CD4-positive, alpha-beta T cell treated with Interleukin-4 for 1 hour (primary cell): Measurements from ENCODE around the gene DDX52.
"Not testable (repeated sequence)": the region's sequence is repeated elsewhere in the genome, so short reads cannot be mapped to it uniquely, and the experiment has no call there.

ENCODE experiments used
- DNase-seq, 2 donors: peaks; one replicate each; pipeline ENCODE4 v3.0.0-alpha.2; 2020 to 2022

The DDX52 gene

DNA sequence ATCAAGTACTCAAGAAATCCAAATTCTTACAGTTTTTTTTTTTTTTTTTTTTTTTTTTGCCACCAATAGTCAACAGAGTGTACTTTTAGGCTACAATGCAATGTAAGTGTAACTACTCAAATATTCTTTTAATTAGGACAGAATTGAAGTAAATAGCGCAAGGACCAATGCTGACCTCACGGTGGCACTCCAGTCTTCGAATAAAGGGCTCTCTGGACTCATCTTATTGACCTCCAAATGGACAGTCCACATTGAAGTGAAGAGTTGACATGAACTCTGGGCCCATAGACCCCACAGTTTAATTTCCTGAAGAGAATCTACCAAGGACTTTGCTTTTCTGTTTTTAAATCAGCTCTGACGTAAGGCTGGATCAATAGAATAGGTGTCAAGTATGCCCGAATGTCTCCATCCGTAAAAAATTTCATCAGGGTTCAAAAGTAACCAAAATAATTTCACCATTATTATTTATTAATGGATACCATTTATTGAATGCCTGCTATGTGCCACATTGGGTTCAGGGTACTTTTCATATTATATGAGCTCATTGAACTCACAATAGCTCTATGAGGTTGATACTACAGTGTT, 7.3 kb upstream of the DDX52 start:
- DNase-seq = no peak

DNA sequence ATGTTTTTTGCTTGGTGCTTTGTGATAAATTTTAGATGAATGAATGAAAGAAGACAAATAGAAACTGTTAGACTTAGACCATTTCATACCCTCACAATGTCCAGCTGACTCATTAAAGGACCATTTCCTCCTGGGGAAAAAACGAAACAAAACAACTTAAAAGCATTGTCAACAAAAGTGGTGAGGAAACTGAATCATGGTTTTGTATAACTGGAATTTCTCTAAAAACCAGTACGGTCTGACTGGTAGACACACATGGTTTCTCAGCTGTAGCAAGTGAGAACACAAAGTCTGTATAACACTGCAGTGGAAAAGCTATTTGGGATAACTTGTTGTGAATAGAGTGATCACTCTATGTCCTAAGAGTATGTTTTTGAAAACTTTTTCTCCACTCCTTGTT, 5.3 kb upstream of the DDX52 start:
- no peak for DNase-seq

GRCh38 chr17:37647856-37648255, 4.6 kb upstream of the DDX52 start:
- no peak for DNase-seq

DNA sequence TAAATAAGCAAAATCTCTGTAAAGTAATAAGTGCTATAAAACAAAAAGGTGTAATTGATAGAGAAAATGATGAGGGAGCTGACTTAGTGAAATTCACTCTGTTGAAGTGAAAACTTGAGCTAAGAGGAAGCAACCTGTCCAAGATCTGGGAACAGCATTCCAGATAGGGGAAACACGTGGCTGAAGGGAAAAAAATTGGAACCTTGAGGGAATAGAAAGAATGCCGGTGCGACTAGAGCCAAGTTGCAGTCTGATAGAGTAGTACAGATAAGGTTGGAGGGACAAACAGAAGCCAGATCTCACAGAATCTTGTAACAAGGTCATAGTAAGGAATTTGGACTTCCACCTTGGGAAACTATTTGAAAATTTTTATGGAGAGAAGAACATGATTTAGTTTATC, 623 bp upstream of the DDX52 start:
- DNase-seq = no peak

- peak in 1 of 2 donors; percentile 19 for DNase-seq
Observed at GRCh38 chr17:37642681-37643080, 565 bp downstream of the DDX52 start.

GRCh38 chr17:37640015-37640414, 3.2 kb downstream of the DDX52 start:
- DNase-seq = no peak

- DNase-seq = no peak
Observed at GRCh38 chr17:37637956-37638355, 5.3 kb downstream of the DDX52 start.

DNA sequence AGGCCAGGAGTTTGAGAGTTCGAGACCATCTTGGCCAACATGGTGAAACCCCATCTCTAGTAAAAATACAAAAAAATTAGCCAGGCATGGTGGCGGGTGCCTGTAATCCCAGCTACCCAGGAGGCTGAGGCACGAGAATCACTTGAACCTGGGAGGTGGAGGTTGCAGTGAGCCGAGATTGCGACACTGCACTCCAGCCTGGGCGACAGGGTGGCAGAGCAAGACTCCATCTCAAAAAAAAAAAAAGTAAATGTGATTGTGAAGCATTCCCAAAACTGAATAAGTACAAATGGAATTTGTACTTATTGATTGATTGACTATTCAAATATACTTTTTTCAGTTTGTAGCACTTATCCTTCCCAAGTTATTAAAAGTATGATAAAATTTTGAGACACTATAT, 26.8 kb downstream of the DDX52 start:
- DNase-seq = not testable (repeated sequence)

DNA sequence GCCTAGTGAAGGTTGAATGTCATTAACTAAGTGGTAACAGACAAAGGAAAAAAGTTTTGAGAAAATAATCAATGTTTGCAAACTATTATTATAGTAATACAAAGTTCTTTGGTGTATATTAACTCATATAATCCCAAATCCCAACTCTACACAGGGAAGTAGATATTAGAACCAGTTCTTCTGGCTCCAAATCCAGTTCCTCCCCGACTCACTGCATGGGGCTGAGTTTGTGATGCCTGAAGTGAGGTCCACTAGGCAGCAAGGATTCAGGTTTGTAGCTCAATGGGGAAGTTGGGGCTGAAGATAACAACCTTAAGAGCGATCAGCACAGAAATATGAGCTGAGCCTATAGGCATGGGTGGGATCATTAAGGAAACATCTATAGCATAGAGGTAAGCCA, 28.4 kb downstream of the DDX52 start:
- no peak for DNase-seq

GRCh38 chr17:37614391-37614790, 28.9 kb downstream of the DDX52 start:
- DNase-seq = no peak

DNA sequence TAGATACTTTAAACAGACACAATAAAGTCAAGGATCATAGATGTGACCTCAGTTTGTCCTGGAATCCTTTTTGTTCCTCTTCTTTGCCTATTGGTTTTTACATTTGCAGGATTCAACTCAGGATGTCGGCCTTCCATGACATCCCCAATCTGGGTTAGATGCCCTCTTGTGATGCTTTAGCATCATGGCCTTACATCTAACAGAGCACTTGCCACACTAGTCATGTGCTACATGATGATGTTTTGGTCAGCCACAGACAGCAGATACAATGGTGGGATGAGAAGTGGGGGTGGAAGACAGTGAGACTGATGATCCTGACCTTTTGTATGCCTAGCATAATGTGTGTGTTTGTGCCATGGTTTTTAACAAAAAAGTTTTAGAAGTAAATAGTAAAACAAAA, 32.3 kb downstream of the DDX52 start:
- no peak for DNase-seq

DNA sequence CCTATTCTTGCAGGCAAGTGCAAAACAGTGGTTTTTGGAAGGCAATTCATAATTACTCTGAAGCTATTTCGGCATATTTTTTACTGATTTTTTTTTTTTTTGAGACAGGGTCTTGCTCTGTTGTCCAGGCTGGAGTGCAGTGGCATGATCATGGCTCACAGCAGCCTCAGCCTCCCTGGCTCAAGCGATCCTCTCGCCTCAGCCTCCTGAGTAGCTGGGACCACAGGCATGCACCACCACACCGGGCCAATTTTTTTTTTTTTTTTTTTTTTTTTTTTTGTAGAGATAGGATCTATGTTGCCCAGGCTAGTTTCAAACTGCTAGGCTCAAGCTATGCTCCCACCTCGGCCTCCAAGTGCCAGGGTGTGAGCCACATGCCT, 33.2 kb downstream of the DDX52 start:
- DNase-seq = not testable (repeated sequence)

DNA sequence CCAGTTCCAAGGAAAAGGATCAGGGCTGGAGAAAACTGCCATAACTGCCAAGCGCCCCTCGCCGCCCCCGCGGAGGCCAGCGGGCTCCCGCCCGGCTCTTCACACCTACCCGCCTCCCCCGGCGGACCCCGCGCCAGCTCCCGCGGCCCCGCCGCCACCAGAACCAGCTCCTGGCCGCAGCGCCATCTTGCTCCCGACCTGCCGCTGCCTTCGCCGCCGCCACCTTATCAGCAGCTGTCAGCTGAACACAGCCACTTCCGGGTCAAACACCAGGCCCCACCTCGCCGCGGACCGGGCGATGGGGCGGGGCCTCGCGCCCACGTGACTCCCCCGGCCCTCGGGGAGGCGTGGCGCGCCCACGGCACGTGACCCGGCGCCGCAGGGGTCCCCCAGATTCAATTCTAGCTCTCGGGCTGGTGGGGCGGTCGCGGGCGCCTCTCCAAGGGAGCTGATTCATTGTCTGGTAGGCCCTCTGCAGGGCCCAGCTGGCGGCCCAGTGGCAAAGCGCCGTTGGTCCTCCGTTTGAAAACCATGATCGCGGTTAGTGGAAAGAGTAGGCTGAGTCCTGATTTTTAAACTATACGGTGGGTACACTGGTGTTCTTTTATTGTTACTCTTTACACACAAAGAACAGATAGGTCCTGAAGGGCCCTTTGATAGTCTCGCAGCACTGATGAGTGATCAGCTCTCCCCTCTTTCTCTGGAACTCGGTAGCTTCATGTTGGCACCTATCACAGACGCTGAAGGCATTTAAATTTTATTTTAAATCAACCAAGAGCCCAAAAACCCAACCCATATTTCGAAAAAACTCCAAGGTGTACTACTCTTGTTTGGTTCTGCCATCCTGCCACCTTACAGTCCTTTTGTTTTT, 33.8 kb downstream of the DDX52 start, which contains the start of gene SYNRG:
TSS of gene SYNRG (minus strand) at position 249 of the 871 bp plus-strand sequence. CDS start at position 186, 63 bp downstream.
- DNase-seq = peak; percentile 95 to 96

DNA sequence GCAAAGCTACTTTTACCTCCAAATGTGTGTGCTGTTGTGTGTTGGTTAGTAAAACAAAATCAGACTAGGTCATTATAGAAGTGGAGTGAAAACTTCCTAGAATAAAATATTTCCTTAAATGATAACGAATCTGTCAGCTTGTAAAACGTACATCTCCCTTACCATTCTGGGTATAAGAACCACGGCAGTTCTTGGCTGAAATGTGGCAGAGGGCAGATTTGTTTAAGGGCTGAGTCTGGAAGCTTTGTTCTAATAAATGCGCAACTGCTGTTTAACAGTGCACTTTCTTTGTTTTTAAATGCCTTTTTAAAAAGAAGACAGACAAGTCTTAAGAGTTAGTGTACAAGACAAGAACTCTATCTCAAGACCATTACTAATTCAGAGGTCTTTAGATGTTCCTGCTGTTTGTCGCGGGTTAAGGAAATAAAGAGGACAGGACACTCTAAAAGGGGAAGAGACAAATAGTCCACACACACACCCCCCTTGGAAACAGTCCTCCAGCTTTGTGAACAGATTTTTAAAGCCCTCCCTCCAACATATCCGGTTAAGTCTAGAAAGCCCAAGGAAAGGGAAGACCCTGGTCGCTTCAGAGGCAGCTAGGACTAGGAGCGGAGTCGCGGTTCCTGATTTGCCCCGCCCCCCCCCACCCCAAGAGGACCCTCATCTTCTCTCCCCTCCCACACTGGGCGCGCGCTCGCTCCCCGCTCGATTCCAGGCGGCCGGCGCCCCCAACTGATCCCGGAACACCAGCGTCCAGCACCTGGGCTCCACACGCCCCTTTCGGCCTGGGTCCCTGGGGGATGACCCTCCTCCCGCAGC, 34.7 kb downstream of the DDX52 start:
- peak in 1 of 2 donors; percentile 30 for DNase-seq

- peak; percentile 20 to 64 for DNase-seq
Observed at GRCh38 chr17:37607637-37608331, 35.5 kb downstream of the DDX52 start.

DNA sequence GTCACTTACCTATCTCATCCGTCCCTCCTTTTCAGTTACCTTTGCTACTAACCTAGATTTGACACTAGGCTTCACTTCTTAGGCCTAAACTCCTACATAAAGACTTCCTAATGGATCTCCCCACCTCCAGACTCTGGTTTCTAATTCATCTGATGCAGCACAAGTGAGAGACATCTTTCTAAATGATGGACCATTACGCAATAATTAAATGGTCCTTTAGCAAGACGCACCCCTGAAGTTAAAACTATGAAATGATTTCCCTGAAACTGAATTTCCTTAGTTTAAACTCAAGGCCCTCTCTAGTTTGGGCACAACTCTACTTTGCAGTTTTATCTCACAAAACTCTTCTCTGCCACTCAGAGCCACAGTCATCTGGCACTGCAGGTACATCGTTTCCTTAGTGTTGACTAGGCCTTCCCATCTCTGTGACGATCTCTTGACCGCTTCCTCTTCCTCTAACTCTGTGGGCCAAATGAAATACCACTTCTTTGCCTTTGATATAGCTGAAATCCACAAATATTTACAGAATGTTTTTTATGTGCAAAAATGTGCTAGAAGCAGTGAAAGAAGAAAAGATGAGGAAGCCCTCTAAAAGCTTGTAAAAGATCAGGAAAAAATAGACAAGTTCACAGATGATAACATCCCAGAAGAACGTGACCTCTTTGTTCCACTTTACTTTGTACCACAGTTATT, 37.3 kb downstream of the DDX52 start:
- DNase-seq = peak; percentile 33 to 71

- DNase-seq = no peak
Observed at GRCh38 chr17:37605081-37605480, 38.2 kb downstream of the DDX52 start.

- no peak for DNase-seq
Observed at GRCh38 chr17:37604556-37604955, 38.7 kb downstream of the DDX52 start.

DNA sequence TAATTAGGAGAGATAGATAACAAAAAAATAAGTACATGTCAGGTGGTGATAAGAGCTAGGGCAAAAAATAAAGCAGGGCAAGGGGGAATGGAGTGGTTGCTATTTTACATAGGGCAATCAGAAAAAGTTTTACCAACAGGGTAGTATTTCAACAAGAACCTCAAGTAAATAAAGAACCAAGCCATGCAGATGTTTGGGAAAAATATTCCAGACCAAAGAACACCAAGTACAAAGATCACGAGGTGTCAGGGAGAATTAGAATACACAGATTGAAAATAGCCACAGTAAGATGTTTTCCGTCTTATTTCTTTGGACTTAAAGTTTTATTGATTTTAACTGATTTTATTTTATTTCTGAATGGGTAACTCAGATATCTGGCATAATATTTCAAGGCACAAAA, 45.1 kb downstream of the DDX52 start:
- no peak for DNase-seq

DNA sequence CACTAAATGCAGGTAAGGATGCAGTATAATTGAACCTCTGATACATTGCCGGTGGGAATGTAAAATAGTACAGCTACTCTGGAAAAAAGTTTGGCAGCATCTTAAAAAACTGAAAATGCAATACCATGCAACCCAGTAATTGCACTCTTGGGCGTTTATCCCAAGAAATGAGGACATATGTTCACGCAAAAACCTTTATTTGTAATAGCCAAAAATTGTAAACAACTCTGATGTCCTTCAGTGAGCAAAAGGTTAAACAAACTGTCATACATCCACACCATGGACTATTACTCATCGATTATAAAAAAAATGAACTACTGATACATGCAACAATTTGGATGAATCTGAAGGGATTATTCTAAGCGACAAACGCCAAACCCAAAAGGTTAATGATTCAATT, 51.0 kb downstream of the DDX52 start:
- no peak for DNase-seq

DNA sequence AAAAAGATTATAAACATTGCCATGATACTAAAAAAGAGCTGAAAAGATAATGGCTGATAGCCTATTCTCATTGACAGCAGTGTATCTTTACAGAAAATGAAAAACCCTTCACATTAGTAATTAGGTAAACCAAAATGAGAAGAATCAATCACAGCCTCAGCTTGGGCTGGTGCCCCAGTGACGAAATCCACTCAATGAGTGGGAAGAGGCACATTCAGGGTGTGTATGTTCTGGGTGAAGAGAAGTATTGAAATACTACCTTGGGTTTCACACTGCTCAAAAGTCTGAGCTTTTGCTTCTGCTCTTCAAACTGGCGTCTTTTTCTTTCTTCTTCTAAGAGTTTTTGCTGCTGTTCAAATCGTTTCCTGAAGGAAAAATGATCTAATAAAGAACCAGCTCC, 58.2 kb downstream of the DDX52 start:
- DNase-seq = no peak

DNA sequence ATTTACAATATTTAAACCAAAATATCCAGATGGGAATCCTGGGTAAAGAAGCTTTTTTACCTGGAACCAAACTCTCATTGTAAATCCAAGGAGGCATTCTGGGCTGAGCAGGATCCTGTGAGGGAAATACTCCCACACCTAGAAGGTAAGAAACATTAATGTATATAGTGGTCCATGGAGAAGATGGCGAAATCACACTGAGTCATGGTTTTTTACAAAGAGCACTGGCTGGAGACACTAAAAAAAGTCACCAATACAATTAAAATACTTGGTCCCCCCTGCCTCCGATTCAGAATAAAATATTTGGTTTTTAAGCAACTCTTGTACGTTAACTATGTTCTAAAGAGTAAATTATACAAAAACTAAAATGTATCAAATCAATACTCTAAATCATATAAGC, 67.0 kb downstream of the DDX52 start:
- DNase-seq = no peak
